HepG2 (cell line): ENCODE data around the gene NME2. TPM values are rescaled to one million over a fixed set of nuclear protein-coding genes. Genes with fewer than 3 reads are reported as not detected.
A peak's percentile ranks its signal among the peaks of the same experiment; 100 is the strongest.

ENCODE experiments used
- CENPT ChIP-seq: sonication (generic); formaldehyde crosslinking; IDR thresholded peaks from 2 replicates; pipeline ENCODE4 v1.8.0; 2022; ENCODE audit warnings: low read depth, mild to moderate bottlenecking, moderate library complexity, missing genetic modification reagents
- CHD4 ChIP-seq: fragments of 200-600 bp; sonication (generic); IDR thresholded peaks from 2 replicates; pipeline ENCODE4 v1.7.0; 2017; ENCODE audit warnings: mild to moderate bottlenecking, low read length, borderline replicate concordance
- FOXP1 ChIP-seq, 2 experiments: fragments of 450-650 bp in 1 of 2; IDR thresholded peaks; 2 replicates each; pipeline ENCODE4 v1.6.1; 2017 to 2018; ENCODE audit warnings: antibody characterized with exemption in 1 of 2
- GLMP ChIP-seq: sonication (generic); formaldehyde crosslinking; IDR thresholded peaks from 2 replicates; pipeline ENCODE4 v1.9.0; 2021; ENCODE audit warnings: missing genetic modification reagents, mild to moderate bottlenecking, borderline replicate concordance
- GPN1 ChIP-seq: sonication (generic); formaldehyde crosslinking; IDR thresholded peaks from 2 replicates; pipeline ENCODE4 v1.5.1; 2020; ENCODE audit warnings: missing genetic modification reagents, borderline replicate concordance
- PHF21A ChIP-seq: sonication (generic); formaldehyde crosslinking; IDR thresholded peaks from 2 replicates; pipeline ENCODE4 v1.5.0; 2020; ENCODE audit warnings: mild to moderate bottlenecking, missing genetic modification reagents
- RCOR2 ChIP-seq: IDR thresholded peaks from 2 replicates; pipeline ENCODE4 v1.6.1; 2016; ENCODE audit warnings: missing biosample characterization, missing genetic modification reagents
- SIX1 ChIP-seq: sonication (generic); formaldehyde crosslinking; IDR thresholded peaks from 2 replicates; pipeline ENCODE4 v1.4.0; 2020; ENCODE audit warnings: missing genetic modification reagents, borderline replicate concordance
- SMAD1 ChIP-seq: sonication (generic); formaldehyde crosslinking; IDR thresholded peaks from 2 replicates; pipeline ENCODE4 v1.4.0; 2020; ENCODE audit warnings: missing genetic modification reagents, low read depth, mild to moderate bottlenecking, borderline replicate concordance
- SP4 ChIP-seq: sonication (generic); formaldehyde crosslinking; IDR thresholded peaks from 2 replicates; pipeline ENCODE4 v1.8.1; 2023; ENCODE audit warnings: mild to moderate bottlenecking, missing genetic modification reagents
- TRIM24 ChIP-seq: sonication (generic); formaldehyde crosslinking; IDR thresholded peaks from 2 replicates; pipeline ENCODE4 v1.8.0; 2022; ENCODE audit warnings: mild to moderate bottlenecking, missing genetic modification reagents
- WIZ ChIP-seq: sonication (generic); formaldehyde crosslinking; IDR thresholded peaks from 2 replicates; pipeline ENCODE4 v1.5.1; 2020; ENCODE audit warnings: mild to moderate bottlenecking, missing genetic modification reagents
- ZBED4 ChIP-seq: sonication (generic); formaldehyde crosslinking; IDR thresholded peaks from 2 replicates; pipeline ENCODE4 v1.4.0; 2020; ENCODE audit warnings: missing genetic modification reagents, borderline replicate concordance
- ZBTB37 ChIP-seq: sonication (generic); formaldehyde crosslinking; IDR thresholded peaks from 2 replicates; pipeline ENCODE4 v1.4.0; 2020; ENCODE audit warnings: mild to moderate bottlenecking, missing genetic modification reagents
- ZNF24 ChIP-seq: fragments of 450-650 bp; IDR thresholded peaks from 2 replicates; pipeline ENCODE4 v1.6.1; 2017; ENCODE audit warnings: antibody characterized with exemption, mild to moderate bottlenecking
- ZNF281 ChIP-seq: sonication (generic); formaldehyde crosslinking; IDR thresholded peaks from 2 replicates; pipeline ENCODE4 v1.4.0; 2020; ENCODE audit warnings: missing genetic modification reagents, borderline replicate concordance
- ZNF329 ChIP-seq: sonication (generic); formaldehyde crosslinking; IDR thresholded peaks from 2 replicates; pipeline ENCODE4 v1.9.0; 2021; ENCODE audit warnings: low read depth, mild to moderate bottlenecking, missing genetic modification reagents
- ZNF616 ChIP-seq: sonication (generic); formaldehyde crosslinking; IDR thresholded peaks from 2 replicates; pipeline ENCODE4 v1.5.0; 2020; ENCODE audit warnings: low read depth, mild to moderate bottlenecking, missing genetic modification reagents
- ZSCAN20 ChIP-seq: sonication (generic); formaldehyde crosslinking; IDR thresholded peaks from 2 replicates; pipeline ENCODE4 v1.4.0; 2020; ENCODE audit warnings: missing genetic modification reagents, mild to moderate bottlenecking, borderline replicate concordance
- polyA plus RNA-seq, 8 experiments: library from polyadenylated mRNA; depleted of rRNA in 3 of 8; stranded (reverse) in 7 of 8; unstranded in 1 of 8; fragments of >200 nt; fragmentation: Illumina TruSeq in 4 of 8; extraction: Trizol in 4 of 8; gene quantifications; 2 replicates each; pipeline versions ENCODE4 v1.2.1 to v1.2.3, GENCODE V29; 2011 to 2016; ENCODE audit warnings: low read depth in 4 of 8, missing spikeins in 1 of 8, mixed read lengths in 1 of 8; ENCODE audit not compliant: insufficient read depth in 1 of 8
- total RNA-seq, 5 experiments: library from RNA; depleted of rRNA; stranded (reverse); fragments of >200 nt; fragmentation: Illumina TruSeq; extraction: Trizol; gene quantifications; 2 replicates each; pipeline ENCODE4 v1.2.3, GENCODE V29; 2016; ENCODE audit warnings: low read depth in 1 of 5

Gene NME2
- total and polyA plus RNA-seq, 2 of the 13 experiments (the other 11 are each of a cell fraction or from before 2014, with no cell fraction given), result 790 to 1,213 TPM

- no peak for TF ChIP-seq ZBED4 (CRISPR knock-in tag)
- no peak for TF ChIP-seq TRIM24 (CRISPR knock-in tag)
- no peak for TF ChIP-seq WIZ (CRISPR knock-in tag)
- TF ChIP-seq ZNF329 (CRISPR knock-in tag), result no peak
- no peak for TF ChIP-seq SMAD1
- no peak for TF ChIP-seq GPN1 (CRISPR knock-in tag)
- TF ChIP-seq PHF21A (CRISPR knock-in tag), result peak; percentile 45; the same call in 1 of the 2 replicates
- no peak for TF ChIP-seq FOXP1 (IDR thresholded peaks at IDR 0.05)
- TF ChIP-seq FOXP1 (CRISPR knock-in tag; IDR thresholded peaks at IDR 0.05), result no peak; the same call in 1 of the 2 replicates
- TF ChIP-seq ZBTB37 (CRISPR knock-in tag), result no peak
- no peak for TF ChIP-seq ZNF281 (CRISPR knock-in tag)
- TF ChIP-seq GLMP (CRISPR knock-in tag), result no peak
- TF ChIP-seq CENPT, result no peak
- no peak for TF ChIP-seq RCOR2 (CRISPR knock-in tag)
- no peak for TF ChIP-seq CHD4
- no peak for TF ChIP-seq SIX1
- no peak for TF ChIP-seq SP4
- TF ChIP-seq ZNF616 (CRISPR knock-in tag), result no peak
- no peak for TF ChIP-seq ZNF24
- TF ChIP-seq ZSCAN20 (CRISPR knock-in tag), result no peak
These were observed 47.6 kb upstream of the NME2 start (continued) for GRCh38 chr17:51118330-51119195.
